ENCODE results near the gene AKR1B1.

DNA sequence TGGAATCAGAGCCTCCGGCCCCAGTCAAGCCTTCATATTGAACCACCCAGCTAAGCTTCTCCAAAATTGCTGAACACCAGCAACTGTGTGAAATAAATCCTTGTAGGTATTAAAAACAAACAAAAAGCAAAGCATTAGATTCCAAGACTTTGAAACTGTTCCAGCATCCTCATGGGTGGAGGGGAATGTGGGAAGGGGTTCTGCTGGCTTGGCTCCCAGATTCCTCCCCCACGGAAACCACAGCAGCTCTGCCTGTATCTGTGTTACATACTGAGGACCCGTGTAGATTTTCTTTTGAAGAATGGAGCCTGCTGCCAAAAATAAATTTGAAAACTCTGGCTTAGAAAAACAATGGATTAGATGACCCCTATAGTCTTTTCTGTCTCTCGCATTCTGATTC is 20.0 kb downstream of the AKR1B1 start:
- TF ChIP-seq, protein P1, sequence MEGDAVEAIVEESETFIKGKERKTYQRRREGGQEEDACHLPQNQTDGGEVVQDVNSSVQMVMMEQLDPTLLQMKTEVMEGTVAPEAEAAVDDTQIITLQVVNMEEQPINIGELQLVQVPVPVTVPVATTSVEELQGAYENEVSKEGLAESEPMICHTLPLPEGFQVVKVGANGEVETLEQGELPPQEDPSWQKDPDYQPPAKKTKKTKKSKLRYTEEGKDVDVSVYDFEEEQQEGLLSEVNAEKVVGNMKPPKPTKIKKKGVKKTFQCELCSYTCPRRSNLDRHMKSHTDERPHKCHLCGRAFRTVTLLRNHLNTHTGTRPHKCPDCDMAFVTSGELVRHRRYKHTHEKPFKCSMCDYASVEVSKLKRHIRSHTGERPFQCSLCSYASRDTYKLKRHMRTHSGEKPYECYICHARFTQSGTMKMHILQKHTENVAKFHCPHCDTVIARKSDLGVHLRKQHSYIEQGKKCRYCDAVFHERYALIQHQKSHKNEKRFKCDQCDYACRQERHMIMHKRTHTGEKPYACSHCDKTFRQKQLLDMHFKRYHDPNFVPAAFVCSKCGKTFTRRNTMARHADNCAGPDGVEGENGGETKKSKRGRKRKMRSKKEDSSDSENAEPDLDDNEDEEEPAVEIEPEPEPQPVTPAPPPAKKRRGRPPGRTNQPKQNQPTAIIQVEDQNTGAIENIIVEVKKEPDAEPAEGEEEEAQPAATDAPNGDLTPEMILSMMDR (IDR thresholded peaks at IDR 0.05), result no peak
- no peak for TF ChIP-seq POLR2A (IDR thresholded peaks at IDR 0.05)

Measured in body of pancreas (tissue), 4 donors.